Activated CD8-positive, alpha-beta memory T cell treated with anti-CD3 and anti-CD28 coated beads, Interleukin-2, amount 50 U/mL, for 1 hour (primary cell): ENCODE data around the gene DOCK4.

ENCODE experiments used
- DNase-seq: peaks from one replicate; pipeline ENCODE4 v3.0.0-alpha.2; 2020; ENCODE audit errors: extremely low read depth

The DOCK4 gene

GRCh38 chr7:111903797-111904196, 302.4 kb downstream of the DOCK4 start:
- no peak for DNase-seq

- no peak for DNase-seq
These were observed 303.2 kb downstream of the DOCK4 start for GRCh38 chr7:111903016-111903415.

- DNase-seq = no peak
These were observed 305.9 kb downstream of the DOCK4 start for GRCh38 chr7:111900283-111900682.

GRCh38 chr7:111895049-111895448, 311.1 kb downstream of the DOCK4 start:
- DNase-seq = no peak

- DNase-seq = no peak
These were observed 311.7 kb downstream of the DOCK4 start for GRCh38 chr7:111894518-111894917.

- DNase-seq = no peak
These were observed 313.0 kb downstream of the DOCK4 start for GRCh38 chr7:111893190-111893589.

GRCh38 chr7:111892588-111892987, 313.6 kb downstream of the DOCK4 start:
- DNase-seq = no peak

- DNase-seq = no peak
These were observed 318.5 kb downstream of the DOCK4 start for GRCh38 chr7:111887734-111888133.

- no peak for DNase-seq
These were observed 320.0 kb downstream of the DOCK4 start for GRCh38 chr7:111886233-111886632.

- DNase-seq = no peak
These were observed 323.0 kb downstream of the DOCK4 start for GRCh38 chr7:111883241-111883640.

GRCh38 chr7:111878785-111879184, 327.4 kb downstream of the DOCK4 start:
- no peak for DNase-seq

GRCh38 chr7:111877931-111878330, 328.3 kb downstream of the DOCK4 start:
- DNase-seq = no peak

- DNase-seq = no peak
These were observed 332.1 kb downstream of the DOCK4 start for GRCh38 chr7:111873963-111874690.

- DNase-seq = no peak
These were observed 332.9 kb downstream of the DOCK4 start for GRCh38 chr7:111873326-111873646.

- no peak for DNase-seq
These were observed 333.5 kb downstream of the DOCK4 start for GRCh38 chr7:111872450-111873325.

GRCh38 chr7:111871283-111871682, 334.9 kb downstream of the DOCK4 start:
- no peak for DNase-seq

GRCh38 chr7:111869280-111869679, 336.9 kb downstream of the DOCK4 start:
- DNase-seq = no peak

- DNase-seq = no peak
These were observed 338.8 kb downstream of the DOCK4 start for GRCh38 chr7:111867348-111867931.

- DNase-seq = no peak
These were observed 339.4 kb downstream of the DOCK4 start for GRCh38 chr7:111866787-111867186.

- no peak for DNase-seq
These were observed 340.8 kb downstream of the DOCK4 start for GRCh38 chr7:111865430-111865829.

GRCh38 chr7:111864291-111864976, 341.8 kb downstream of the DOCK4 start:
- no peak for DNase-seq

GRCh38 chr7:111863269-111863668, 342.9 kb downstream of the DOCK4 start:
- DNase-seq = no peak
